HTERT RPE-1 (cell line): ENCODE data around the gene ILDR2.
"Not testable (repeated sequence)": the region's sequence is repeated elsewhere in the genome, so short reads cannot be mapped to it uniquely, and the experiment has no call there.

Experiments used
- in situ Hi-C: fragments of 300-500 bp; cut with MboI; formaldehyde crosslinking; loops from 4 replicates; pipeline ENCODE4 v1.14.3; 2020; ENCODE audit warnings: low sequenced_read_pairs

The ILDR2 gene

DNA sequence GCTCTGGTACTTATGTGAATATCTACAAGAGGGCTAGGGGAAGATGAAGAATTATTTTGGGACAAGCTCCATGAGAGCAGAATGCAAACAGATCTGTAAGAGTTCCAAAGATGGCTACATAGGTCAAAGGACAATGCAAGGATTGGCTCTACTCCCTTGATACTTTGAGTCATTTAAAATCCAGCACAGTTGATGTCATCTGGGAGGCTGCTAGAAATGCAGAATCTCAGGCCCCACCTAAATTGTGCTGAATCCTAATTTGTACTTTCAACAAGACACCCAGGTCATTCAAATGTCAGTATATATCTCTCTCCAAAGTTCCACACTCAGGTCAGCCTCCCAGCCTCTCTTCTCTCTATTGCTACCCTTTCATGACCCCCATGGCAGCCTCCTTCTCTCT, 75.6 kb downstream of the ILDR2 start:
- in situ Hi-C loops = no loop called here

DNA sequence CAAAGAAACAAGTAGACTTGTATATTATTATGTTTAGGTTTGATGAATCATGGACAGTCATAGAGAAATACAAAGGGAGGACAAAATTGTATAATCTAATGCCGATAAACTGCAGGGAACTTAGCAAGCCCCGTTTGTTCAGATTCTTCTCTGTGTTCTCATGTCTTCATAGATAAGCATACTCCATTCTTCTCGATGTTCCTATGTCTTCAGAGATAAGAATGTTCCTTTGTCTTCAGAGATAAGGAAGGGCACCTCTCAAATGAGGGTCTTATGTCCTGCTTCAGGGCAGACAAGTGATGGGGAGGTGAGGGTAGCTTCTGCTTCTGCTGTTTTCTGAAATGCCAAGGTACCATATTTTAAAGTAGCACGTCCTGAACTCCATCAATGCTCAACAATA, 79.6 kb downstream of the ILDR2 start:
- in situ Hi-C loops = no loop called here

DNA sequence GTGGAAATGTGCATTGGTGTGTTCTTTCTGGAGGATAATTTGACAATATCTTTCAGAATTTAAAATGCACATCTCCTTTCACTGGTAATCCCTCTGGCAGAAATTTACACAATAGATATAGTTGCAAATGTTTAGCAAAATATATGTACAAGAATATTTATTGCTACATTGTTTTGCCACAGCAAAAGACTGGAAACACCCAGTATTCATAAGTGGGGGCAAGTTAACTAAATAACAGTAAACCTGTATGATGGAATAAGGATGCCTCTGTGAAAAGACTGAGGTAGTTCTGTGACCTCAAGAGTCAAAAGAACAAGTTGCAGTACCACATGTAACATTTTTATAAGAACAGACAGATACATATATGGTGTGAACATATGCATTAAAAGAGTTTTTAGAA, 85.6 kb downstream of the ILDR2 start:
- in situ Hi-C loops = no loop called here

DNA sequence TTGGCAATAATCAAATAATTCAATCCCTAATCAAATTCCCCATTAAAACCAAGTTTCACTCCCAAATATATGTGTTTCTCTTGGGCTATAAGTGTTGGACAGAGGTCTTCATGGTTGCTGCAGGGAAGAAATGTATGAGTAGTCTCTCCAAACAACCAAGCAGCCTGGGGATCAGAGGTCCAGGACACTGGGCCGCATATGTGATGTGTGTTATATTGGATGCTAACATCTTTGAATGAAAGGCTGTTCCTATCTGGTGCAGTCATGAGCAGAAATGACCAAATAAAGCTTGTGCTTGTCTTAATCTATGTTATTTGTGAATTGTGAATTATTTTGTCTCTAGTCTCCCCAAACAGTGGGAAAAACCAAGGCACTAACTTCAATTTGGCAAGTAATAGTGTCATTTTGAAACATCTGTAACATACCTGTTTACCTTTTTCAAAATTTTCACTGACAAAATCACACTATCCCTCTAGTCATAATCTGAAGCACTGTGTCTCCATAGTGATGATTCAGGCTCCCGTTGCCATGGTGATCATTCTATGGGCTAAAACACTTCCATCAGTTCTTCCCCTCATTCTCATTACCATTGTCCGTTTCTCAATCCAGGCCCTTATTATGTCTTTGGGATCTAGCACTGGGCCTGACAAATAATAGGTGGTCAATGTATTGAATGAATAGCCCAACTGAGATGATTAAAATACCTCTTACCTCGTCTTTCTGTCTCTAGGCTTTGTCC, 86.8 kb downstream of the ILDR2 start:
- in situ Hi-C loops = no loop called here

DNA sequence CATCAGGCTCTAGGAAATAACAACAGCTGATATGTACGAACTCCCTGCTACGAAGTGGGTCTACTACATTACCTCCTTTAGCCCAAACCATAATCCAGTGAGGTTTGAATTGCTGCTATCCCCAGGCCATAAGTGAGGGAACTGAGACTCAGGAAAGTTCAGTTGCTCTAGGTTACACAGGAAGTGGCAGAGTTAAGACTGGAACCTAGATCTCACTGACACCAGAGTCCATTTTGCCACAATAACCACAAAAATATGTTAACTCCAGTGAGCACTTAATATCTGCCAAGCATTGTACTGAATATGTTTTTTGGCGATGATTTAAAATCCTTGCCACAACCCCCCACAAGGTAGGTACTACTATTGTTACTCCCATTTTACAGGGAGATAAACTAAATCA, 90.4 kb downstream of the ILDR2 start:
- in situ Hi-C loops = no loop called here

DNA sequence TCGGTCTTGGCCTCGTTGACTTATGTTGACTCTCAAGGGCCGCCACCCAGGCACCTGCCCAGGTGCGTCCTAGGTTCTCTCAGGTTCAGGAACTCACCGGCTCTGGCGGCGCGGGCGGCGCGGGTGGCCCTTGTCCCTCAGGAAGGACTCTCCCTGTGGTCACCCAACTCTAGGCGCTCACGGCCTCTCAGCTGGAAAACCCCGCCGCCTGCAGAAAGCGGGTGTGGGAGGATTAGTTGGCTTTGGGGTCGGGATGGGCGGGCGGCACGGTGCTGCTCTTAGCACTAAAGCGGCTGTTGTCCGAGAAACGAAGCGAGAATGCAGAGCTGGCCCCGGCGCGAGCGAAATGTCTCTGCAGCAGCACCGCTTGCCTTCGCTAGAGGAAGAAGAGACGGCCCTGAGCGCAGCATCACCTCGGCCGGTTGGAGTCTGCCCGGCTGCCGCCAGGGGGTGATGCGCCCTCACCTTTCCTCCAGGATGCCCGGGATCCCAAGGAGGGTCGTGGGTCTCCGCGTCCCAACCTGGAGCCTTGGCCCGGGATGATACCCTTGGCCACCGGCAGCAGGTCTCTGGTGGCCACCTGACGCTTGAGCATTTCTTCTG, 91.2 kb downstream of the ILDR2 start:
- in situ Hi-C loops = no loop called here

DNA sequence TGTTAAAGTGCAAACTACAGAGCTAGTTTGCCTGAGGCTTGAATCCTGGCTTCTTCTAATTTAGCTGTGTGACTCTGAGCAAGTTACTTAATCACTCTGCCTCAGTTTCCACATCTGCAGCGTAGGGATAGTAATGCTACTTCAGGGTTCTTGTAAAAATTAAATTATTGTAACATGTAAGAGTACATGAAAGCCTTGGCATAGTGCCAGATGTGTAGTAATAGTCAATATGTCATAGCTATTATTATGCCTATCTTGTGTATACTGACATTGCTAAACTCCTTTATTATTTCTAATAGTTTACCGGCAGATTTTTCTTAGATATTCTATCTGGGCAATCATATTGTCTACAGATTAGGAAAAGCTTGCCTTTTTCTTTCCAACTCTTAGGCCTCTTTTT, 92.4 kb downstream of the ILDR2 start:
- in situ Hi-C loops = no loop called here

DNA sequence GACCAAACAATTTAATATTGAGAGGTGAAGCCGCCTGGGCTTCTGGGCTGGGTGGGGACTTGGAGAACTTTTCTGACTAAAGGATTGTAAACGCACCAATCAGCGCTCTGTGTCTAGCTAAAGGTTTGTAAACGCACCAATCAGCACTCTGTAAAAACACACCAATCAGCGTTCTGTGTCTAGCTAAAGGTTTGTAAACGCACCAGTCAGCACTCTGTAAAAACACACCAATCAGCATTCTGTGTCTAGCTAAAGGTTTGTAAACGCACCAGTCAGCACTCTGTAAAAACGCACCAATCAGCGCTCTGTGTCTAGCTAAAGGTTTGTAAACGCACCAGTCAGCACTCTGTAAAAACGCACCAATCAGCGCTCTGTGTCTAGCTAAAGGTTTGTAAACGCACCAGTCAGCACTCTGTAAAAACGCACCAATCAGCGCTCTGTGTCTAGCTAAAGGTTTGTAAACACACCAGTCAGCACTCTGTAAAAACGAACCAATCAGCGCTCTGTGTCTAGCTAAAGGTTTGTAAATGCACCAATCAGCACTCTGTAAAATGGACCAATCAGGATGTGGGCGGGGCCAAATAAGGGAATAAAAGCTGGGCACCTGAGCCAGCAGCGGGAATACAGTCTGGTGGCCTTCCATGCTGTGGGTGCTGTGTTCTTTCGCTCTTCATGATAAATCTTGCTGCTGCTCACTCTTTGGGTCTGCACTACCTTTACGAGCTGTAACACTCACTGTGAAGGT, 97.0 kb downstream of the ILDR2 start:
- in situ Hi-C loops = not testable (repeated sequence)

DNA sequence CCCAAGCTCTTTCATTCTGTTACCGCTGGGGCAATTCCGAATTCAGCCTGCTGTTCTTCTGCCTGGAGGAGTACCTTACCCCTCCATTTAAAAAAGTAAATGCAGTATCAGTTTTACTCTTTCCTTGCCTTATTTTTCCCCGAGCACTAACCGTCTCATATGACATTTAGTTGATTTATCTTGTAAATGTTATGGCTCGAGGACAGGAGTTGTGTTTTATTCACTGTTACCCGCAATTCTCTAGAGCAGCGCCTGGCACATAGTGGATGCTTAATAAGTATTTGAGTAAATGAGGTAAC, 98.9 kb downstream of the ILDR2 start:
- in situ Hi-C loops = no loop called here

DNA sequence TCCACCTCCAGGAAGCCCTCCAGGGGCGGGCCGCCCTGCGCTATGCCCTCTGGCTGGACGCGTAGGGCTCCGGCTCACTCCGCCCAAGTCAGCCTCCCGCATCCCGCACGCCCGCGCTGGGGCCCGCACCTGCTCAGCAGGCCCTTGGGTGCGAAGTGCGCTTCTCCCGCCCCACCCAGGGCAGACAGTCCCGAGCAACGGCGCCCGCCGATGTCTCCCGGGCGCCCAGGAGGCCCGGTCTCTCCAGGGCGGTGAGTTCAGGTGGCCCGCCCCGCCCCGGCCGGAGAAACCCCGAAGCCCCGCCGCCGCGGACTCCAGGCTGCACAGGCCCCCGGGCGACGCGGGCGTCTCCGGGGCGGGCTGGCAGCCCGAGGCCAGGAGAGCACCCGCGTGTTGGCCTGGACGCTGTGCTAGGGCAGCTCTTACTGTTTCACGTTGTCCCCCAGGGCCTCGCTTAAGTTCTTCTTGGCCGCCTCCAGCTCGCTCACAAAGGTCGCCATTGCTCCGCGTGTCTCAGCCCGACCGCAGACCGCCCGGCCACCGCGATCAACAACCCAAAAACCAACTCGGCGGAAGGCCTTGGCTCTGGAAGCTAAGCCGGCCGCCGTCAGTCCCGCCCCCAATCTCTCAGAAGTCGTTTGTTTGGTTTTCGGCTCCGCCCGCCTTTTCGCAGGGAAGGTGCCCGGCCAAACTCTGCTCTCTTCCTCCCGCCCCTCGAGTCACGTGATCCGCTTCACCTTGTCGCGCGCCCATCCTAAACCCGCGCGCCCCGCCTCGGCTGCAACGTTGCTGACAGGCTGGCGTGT, 99.4 kb downstream of the ILDR2 start, which contains the start of gene TADA1:
TSS of gene TADA1 (minus strand) at position 531 of the 806 bp plus-strand sequence. CDS start at position 500, 31 bp downstream.
- in situ Hi-C loops = no loop called here

DNA sequence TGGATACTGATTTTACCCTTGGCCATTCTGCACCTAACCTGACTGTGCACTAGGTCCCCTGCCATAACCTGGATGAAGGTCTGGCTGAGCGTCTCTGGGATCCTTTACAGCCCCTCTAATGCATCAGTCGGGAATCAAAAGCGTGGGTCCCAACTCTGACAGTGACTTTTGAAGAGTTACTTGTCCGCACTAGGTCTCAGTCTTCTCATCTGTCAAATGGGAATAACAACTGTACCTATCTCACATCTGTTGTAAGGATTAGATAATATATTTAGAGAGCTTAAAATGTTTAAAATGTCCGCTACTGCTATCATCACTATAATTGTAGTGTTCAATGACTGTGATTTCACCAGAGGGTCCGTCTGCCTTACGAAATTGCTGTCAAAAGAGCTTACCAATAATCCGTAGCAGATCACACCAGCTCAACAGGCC, 100.0 kb downstream of the ILDR2 start:
- in situ Hi-C loops = no loop called here

DNA sequence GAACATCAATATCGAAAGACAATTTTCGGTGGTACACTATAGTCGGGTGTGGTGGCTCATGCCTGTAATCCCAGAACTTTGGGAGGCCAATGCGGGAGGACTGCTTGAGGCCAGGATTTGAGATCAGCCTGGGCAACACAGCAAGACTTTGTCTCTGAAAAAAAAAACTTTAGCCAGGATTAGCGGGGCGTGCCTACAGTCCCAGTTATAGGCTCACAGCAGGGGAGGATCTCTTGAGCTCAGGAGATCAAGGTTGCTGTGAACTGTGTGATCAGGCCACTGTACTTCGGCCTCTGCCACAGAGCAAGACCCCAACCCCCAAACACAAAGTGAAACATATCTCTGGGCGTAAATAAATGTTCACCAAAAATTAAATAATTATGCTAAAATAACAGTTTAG, 100.9 kb downstream of the ILDR2 start:
- in situ Hi-C loops = no loop called here

DNA sequence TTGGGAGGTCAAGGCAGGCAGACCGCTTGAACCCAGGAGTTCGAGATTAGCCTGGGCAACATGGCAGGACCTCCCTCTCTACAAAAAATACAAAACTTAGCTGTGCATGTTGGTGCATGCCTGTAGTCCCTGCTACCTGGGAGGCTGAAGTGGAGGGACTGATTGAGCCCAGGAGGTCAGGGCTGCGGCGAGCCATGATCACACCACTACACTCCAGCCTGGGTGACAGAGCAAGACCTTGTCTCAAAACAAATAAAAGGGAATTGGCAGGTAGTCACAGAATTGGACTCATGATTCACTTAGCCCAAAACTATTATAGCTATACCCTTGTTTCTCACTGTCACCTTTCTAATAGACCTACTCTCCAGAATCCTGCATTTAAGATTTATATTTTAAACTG, 104.8 kb downstream of the ILDR2 start:
- in situ Hi-C loops = no loop called here

DNA sequence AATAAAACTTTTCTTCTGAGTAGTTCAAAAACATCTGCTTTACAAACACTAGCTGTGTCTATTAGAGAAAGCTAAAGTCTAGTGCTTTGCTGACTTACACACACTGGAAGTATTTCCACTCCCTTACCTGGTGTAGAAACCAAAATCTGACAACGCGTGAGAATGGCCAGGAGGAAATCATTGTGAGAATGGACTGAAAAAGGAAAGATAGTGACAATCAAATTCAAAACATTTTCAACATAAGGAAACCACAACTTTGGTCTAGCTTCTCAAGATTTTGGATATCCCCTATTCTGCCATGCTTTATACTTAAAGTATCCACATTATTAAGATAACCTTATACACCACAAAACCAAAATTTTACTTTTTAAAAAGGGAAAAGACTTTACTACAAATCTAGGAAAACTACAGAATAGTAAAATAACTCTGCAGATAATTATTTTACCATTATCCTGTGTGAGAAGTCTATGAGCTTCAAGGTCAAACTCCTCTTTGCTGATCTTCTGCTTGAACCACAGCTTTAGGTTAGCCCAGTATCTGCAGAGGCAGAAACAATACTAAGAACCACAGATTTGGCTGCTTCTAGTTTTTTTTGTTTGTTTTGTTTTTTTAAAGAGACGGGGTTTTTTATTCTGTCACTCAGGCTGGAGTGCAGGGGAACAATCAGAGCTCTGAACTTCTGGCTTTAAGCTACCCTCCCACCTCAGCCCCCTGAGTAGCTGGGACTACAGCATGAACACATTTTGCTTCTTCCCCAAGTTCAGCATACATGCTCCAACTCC, 105.8 kb downstream of the ILDR2 start:
- in situ Hi-C loops = no loop called here

DNA sequence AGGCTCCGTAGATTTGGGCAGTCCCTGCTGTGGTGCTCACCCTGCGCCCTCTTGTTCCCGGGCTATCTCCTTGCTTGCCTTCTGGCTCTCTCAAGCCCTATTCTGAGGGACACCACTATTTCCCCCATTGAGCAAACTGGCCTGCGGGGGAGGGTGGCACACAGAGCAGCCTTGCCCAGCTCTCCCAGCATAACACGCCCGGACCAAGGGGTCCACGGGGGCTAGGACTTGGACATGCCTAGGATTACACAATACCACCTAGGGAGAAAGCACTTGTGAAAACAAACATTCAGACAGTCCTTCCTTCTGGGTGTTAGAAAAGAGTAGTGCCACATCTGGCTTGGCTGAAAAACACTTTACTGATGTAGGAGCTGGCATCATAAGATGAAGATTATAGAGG, 106.7 kb downstream of the ILDR2 start:
- in situ Hi-C loops = no loop called here

DNA sequence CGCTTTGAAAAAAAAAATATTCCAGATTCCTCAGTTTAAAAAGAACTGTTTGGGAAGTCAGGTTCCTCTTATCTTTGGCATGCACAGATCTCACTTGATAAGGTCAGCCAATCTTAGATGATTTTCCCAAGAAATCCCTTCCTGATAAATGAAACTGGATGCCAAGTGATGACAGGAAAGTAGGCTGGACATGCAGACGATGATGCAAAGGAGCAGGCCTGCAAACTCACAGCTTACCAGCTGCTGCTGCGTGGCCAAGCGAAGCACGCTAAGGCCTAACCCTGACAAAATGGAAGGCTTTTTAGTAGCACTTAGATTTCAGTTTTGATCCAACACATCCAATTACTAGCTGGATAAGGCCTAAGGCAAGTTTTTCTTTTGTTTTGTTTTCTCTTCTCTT, 109.4 kb downstream of the ILDR2 start:
- in situ Hi-C loops = no loop called here

DNA sequence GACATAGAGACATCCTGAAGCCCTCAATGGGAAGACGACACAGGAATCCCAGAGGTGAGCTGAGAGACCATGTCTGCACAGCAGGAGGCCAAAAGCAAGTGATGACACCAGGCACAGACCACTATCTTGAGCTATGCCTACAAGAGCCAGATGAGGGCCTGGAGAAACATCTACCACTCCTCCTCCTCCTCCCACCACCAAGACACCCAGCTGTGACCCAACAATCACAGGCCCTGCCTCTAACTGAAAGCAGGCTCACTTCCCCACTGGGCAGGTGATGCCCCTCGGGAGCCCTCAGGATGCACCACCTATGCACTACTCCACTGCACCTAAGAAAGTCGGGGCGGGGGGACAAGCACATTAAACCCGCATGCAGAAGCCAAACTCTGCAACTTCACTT, 115.7 kb downstream of the ILDR2 start:
- in situ Hi-C loops = no loop called here

DNA sequence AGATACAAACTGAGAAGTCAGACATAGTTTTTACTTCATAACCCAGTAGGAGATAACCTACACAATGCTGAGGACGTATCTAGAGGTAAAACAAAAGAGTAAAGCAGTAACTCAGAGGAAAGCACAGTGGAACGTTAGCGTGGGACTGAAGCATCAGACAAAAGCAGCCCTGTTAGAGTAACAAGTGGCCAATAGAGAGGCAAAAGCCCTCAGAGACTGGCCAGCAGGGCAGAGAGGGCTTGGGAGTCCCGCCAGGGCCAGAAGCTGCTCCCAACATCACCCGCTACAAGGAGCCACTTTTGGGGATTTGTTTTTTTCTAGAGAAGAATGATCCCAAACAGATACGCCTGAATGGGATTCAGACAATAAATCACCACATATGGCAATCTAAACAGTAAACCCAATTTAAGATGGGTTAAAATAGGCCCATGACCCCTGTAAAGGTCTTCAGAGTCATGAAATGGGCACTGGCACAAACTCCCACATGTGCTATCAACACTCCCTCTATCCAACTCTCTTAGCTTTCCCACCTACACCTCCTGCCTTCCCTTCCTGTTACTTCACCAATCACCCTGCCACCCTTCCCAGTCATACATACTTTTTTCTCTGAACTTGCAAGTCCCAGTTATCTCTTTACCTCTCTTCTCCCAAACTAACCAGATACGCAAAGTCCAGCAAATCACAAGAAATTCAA, 116.5 kb downstream of the ILDR2 start:
- in situ Hi-C loops = no loop called here
